ENCODE data around the gene FOXC1.
A peak's percentile ranks its signal among the peaks of the same experiment; 100 is the strongest.

Gene FOXC1

DNA sequence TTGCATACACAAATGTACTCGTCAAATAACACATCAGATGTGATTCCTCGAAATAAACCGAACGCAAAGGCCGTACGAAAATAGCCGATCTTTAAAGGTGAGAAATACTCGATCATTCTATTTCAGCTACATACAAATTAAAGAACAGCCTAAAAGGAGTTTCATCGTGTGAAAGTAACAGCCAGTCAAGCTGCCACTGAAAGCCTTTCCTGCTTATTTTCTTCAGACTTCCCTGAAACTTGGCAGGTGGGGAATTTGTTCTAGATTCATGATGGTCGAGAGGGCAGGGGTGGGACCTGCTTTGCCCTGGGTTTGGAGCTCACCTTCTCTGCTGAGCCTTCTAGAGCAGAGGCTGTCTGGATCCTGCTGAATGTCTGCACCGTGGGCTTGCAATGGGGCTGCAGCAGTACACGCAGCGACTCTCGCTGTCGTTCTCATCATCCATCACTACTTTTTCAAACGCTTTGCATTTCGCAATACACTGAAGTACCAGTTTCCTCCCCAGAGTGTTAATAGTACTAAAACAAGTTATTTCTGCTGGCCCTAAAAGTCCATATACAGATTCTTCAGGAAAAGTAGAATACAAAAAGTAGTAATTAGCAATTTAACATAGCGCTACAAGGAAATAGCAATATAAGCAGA, 16.2 kb downstream of the FOXC1 start:
- intact Hi-C loops (cut with DNase I; ENCODE audit: low total_unique reads): no loop called here
- Histone ChIP-seq H3K36me3 (no peaks in the 10 kb centered on the region), H3K4me1 (peaks cover 0 to 74% (median 36%) of the 10 kb centered on the region in 4 donors), H3K27ac (peak overlapping the region; percentile 91 to 98), H3K9me3 (no peaks in the 10 kb centered on the region), H3K27me3 (no peaks in the 10 kb centered on the region), H3K4me3 (peak overlapping the region; percentile 59 to 91)
- TF ChIP-seq, protein P1, sequence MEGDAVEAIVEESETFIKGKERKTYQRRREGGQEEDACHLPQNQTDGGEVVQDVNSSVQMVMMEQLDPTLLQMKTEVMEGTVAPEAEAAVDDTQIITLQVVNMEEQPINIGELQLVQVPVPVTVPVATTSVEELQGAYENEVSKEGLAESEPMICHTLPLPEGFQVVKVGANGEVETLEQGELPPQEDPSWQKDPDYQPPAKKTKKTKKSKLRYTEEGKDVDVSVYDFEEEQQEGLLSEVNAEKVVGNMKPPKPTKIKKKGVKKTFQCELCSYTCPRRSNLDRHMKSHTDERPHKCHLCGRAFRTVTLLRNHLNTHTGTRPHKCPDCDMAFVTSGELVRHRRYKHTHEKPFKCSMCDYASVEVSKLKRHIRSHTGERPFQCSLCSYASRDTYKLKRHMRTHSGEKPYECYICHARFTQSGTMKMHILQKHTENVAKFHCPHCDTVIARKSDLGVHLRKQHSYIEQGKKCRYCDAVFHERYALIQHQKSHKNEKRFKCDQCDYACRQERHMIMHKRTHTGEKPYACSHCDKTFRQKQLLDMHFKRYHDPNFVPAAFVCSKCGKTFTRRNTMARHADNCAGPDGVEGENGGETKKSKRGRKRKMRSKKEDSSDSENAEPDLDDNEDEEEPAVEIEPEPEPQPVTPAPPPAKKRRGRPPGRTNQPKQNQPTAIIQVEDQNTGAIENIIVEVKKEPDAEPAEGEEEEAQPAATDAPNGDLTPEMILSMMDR (IDR thresholded peaks at IDR 0.05): no peak
- peak in 1 of 2 donors; percentile 72 for DNase-seq

DNA sequence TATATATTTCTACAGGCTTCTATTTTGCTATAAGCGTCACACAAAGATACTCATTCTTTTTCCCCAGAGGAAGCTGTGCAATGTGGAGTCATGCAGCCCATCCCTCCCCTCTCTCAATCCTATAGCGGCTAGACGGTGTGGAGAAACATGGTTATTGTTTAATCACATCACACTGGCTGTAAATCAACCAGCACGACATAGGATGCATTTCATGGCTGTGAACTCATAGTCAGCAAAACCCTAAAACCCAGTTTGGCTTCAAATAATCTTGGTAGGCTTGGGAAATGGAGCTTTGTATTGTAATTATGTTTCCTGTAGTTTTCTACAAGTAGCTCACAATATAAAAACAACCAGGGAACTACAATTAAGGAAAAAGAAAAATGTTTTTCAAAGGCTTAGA, 16.8 kb downstream of the FOXC1 start:
- intact Hi-C loops (cut with DNase I; ENCODE audit: low total_unique reads): no loop called here
- no peaks in the 10 kb centered on the region for H3K36me3 ChIP-seq
- no peaks in the 10 kb centered on the region for H3K9me3 ChIP-seq
- H3K27me3 ChIP-seq: no peaks in the 10 kb centered on the region
- peak overlapping the region; percentile 59 to 91 for H3K4me3 ChIP-seq
- peak overlapping the region; percentile 91 to 98 for H3K27ac ChIP-seq
- H3K4me1 ChIP-seq: peaks cover 0 to 68% (median 34%) of the 10 kb centered on the region in 4 donors
- TF ChIP-seq, protein P1 (IDR thresholded peaks at IDR 0.05): no peak
- no peak for DNase-seq

DNA sequence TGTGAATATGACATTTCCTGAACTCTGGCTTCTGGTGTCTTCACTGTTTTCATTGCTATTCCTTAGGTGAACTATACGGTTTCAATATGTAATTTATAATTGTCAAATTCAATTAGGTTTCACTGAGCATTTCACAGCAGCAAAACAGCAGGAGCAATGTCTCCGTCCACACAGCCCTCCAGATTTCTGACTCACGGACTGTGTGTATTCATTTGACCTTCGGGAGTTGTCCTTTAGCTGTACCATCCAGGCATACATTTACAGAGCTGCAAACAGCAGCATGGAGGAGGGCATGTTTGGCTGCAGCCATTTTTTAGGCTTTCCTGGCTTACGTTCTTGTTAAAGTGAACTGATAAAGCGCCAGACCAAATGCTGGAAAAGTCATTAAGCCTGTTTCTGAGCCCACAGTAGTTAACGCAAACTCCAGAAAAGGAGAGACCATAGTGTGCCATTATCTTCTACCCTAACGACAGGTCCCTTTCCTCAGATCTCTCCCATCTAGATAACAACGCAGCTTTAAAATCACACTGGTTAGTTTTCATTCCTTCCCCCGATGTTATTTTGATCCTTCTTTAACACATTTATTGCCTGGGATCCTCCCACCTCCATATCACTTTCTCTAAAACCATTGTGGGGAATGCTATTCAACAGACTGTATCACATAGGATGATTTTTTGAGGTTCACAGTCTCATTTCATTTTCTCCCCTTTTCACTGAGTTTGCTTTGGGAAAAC, 18.3 kb downstream of the FOXC1 start:
- H3K27me3 ChIP-seq: no peaks in the 10 kb centered on the region
- no peaks in the 10 kb centered on the region for H3K9me3 ChIP-seq
- H3K4me3 ChIP-seq: peak overlapping the region; percentile 8 to 59
- no peaks in the 10 kb centered on the region for H3K36me3 ChIP-seq
- intact Hi-C loops (cut with DNase I; ENCODE audit: low total_unique reads): no loop called here
- TF ChIP-seq, protein P1 (IDR thresholded peaks at IDR 0.05): no peak
- H3K4me1 ChIP-seq: peaks cover 0 to 53% (median 23%) of the 10 kb centered on the region in 4 donors
- DNase-seq: peak; percentile 16 to 51
- peak overlapping the region; percentile 91 to 98 for H3K27ac ChIP-seq

DNA sequence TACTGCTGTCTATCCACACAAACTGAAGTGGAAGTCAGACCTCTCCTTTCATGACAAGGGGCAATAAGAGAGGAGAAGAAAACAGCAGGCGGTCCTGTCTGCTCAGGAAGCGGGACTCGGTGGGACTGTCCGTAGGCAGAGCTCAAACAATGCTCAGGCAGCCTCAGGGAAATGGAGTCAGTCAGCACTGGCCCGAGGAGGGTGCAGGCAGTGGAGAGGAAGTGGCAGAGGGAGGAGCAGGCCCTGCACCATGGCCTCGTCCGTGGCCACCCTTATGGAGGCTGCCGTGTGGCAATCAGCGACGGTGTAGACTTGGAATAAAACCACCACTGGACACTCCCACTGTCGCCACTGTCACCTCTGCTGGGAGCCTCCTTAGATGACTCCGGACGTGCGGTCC, 19.6 kb downstream of the FOXC1 start:
- TF ChIP-seq, protein P1 (IDR thresholded peaks at IDR 0.05): no peak
- no peaks in the 10 kb centered on the region for H3K27me3 ChIP-seq
- intact Hi-C loops (cut with DNase I; ENCODE audit: low total_unique reads): no loop called here
- DNase-seq: peak; percentile 19 to 69
- H3K27ac ChIP-seq: peak overlapping the region; percentile 91 to 98
- peaks cover 0 to 49% (median 23%) of the 10 kb centered on the region in 4 donors for H3K4me1 ChIP-seq
- no peaks in the 10 kb centered on the region for H3K9me3 ChIP-seq
- peak overlapping the region; percentile 9 to 59 for H3K4me3 ChIP-seq
- H3K36me3 ChIP-seq: no peaks in the 10 kb centered on the region

DNA sequence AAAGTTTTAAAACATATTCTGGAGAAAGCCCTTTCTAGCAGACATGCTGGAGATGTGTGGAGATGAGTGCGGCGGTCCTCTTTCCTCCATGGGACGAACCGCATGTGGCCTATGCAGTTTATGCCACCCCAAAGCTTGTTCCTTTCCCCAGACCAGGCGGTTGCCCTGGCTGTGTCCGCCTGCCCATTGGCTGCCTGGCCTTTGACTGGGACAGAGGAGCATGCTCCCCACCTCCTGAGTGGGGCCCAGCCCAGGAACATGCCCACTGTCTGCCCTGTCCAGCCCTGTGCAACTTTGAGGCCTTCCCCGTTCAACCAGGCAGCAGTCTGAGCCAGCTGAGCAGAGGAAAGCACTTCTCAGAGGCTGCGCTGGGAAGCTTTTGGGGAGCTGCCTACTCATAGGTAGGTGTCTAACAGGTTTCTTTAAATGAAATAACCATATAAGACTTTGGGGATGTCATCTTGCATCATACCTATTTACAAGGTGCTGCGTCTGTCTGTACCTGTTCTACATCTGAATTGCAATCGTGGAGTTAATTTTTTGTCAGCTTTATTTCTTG, 20.6 kb downstream of the FOXC1 start:
- Histone ChIP-seq H3K27me3 (no peaks in the 10 kb centered on the region), H3K36me3 (no peaks in the 10 kb centered on the region), H3K27ac (no peak overlapping the region), H3K4me1 (peaks cover 0 to 59% (median 30%) of the 10 kb centered on the region in 4 donors), H3K4me3 (no peak overlapping the region), H3K9me3 (no peaks in the 10 kb centered on the region)
- TF ChIP-seq, protein P1 (IDR thresholded peaks at IDR 0.05): no peak
- intact Hi-C loops (cut with DNase I; ENCODE audit: low total_unique reads): no loop called here
- DNase-seq: peak; percentile 9 to 62
